Astrocyte (in vitro differentiated cells and primary cell): ENCODE data around the gene HECW1.

Source experiments
- EZH2 ChIP-seq: IDR thresholded peaks from 2 replicates; pipeline ENCODE4 v1.6.1; 2012; ENCODE audit warnings: mild to moderate bottlenecking, low read length, inconsistent platforms; ENCODE audit not compliant: insufficient read depth
- TF ChIP-seq, protein P1 (sequence below): IDR thresholded peaks from 2 replicates; pipeline ENCODE4 v1.5.1; 2011; ENCODE audit warnings: low read depth, mild to moderate bottlenecking, inconsistent platforms, low read length, moderate library complexity; ENCODE audit not compliant: insufficient read depth

- TF ChIP-seq, protein P1, sequence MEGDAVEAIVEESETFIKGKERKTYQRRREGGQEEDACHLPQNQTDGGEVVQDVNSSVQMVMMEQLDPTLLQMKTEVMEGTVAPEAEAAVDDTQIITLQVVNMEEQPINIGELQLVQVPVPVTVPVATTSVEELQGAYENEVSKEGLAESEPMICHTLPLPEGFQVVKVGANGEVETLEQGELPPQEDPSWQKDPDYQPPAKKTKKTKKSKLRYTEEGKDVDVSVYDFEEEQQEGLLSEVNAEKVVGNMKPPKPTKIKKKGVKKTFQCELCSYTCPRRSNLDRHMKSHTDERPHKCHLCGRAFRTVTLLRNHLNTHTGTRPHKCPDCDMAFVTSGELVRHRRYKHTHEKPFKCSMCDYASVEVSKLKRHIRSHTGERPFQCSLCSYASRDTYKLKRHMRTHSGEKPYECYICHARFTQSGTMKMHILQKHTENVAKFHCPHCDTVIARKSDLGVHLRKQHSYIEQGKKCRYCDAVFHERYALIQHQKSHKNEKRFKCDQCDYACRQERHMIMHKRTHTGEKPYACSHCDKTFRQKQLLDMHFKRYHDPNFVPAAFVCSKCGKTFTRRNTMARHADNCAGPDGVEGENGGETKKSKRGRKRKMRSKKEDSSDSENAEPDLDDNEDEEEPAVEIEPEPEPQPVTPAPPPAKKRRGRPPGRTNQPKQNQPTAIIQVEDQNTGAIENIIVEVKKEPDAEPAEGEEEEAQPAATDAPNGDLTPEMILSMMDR = no peak
- no peak for TF ChIP-seq EZH2
These were observed 278.1 kb downstream of the HECW1 start for GRCh38 chr7:43390576-43390975.
